Activated CD8-positive, alpha-beta memory T cell treated with anti-CD3 and anti-CD28 coated beads, Interleukin-2, amount 10 ng/mL, durations not matched to agents 7 days and 5 days (primary cell): ENCODE results near the gene RCBTB1. TPM values are rescaled to one million over a fixed set of nuclear protein-coding genes. Genes with fewer than 3 reads are reported as not detected.
"Not testable (repeated sequence)": the region's sequence is repeated elsewhere in the genome, so short reads cannot be mapped to it uniquely, and the experiment has no call there.

ENCODE experiments used
- ATAC-seq: fragments of 150-1000 bp; cut with Tn5 transposase; one replicate; pipeline ENCODE4 v1.10.0; 2021; ENCODE audit warnings: moderate library complexity
- CTCF ChIA-PET: fragments of 350-600 bp; sonication (Branson Sonifier 250); formaldehyde crosslinking; loops from one replicate; lab custom pipeline; 2021; ENCODE audit warnings: antibody characterized with exemption; lab: Charles Lee
- DNase-seq: peaks from one replicate; pipeline ENCODE4 v3.0.0-alpha.2; 2020
- H3K27ac Mint-ChIP-seq: one replicate; pipeline ENCODE4 v1.8.0; 2021; ENCODE audit warnings: mild to moderate bottlenecking, mixed read lengths
- H3K27me3 Mint-ChIP-seq: one replicate; pipeline ENCODE4 v1.8.0; 2021; ENCODE audit warnings: mixed read lengths
- H3K36me3 Mint-ChIP-seq: one replicate; pipeline ENCODE4 v1.8.0; 2021; ENCODE audit warnings: mild to moderate bottlenecking, mixed read lengths
- H3K4me1 Mint-ChIP-seq: one replicate; pipeline ENCODE4 v1.8.0; 2021; ENCODE audit warnings: mixed read lengths
- H3K4me3 Mint-ChIP-seq: one replicate; pipeline ENCODE4 v1.8.0; 2021; ENCODE audit warnings: mild to moderate bottlenecking, moderate library complexity, mixed read lengths
- H3K9me3 Mint-ChIP-seq: one replicate; pipeline ENCODE4 v1.8.0; 2022; ENCODE audit warnings: low read depth, mixed read lengths
- total RNA-seq, 2 experiments: library from RNA; stranded (reverse); gene quantifications; one replicate each; pipeline ENCODE4 v1.2.3, GENCODE V29; 2021

Gene RCBTB1
- total RNA-seq, 2 experiments from 2014 or later: 18.1 to 20.9 TPM

DNA sequence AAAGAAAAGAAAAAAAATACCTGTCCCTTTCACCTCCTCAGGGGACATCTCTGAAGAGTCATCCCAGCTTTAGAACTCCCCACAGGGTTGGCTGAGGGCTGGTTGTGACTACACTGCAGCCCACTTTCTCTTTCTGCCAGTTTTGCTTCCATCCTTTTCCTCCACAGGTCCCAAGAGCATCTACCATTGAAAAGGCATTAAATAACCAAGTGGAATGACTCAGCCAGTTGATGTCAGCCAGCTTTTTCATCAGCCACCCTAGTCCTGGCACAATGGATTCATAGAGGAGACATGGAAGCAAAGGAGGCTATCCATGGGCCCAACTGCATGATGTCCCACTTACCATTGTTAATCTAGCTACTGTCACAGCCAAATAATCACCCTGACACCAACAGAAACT is 9.2 kb upstream of the RCBTB1 start:
- no peak for DNase-seq
- no peak for ATAC-seq
- H3K36me3 Mint-ChIP-seq: no peaks in the 10 kb centered on the region
- H3K4me3 Mint-ChIP-seq: no peak overlapping the region
- no peak overlapping the region for H3K27ac Mint-ChIP-seq
- H3K9me3 Mint-ChIP-seq: no peaks in the 10 kb centered on the region
- no peaks in the 10 kb centered on the region for H3K4me1 Mint-ChIP-seq
- H3K27me3 Mint-ChIP-seq: peaks cover under 1% of the 10 kb centered on the region
- CTCF ChIA-PET: interaction anchor here (1.0 kb wide), 1 partner anchor 8 kb away, joined by 3 read pairs; no protein-coding TSS in a partner anchor

GRCh38 chr13:49593876-49594275 is 8.5 kb upstream of the RCBTB1 start:
- H3K4me1 Mint-ChIP-seq, H3K4me3 Mint-ChIP-seq, CTCF ChIA-PET, H3K27me3 Mint-ChIP-seq, H3K36me3 Mint-ChIP-seq, ATAC-seq, DNase-seq, H3K9me3 Mint-ChIP-seq, H3K27ac Mint-ChIP-seq: not testable (repeated sequence)

- not testable (repeated sequence) for H3K9me3 Mint-ChIP-seq, H3K27me3 Mint-ChIP-seq, DNase-seq, H3K4me3 Mint-ChIP-seq, H3K36me3 Mint-ChIP-seq, H3K4me1 Mint-ChIP-seq, ATAC-seq, H3K27ac Mint-ChIP-seq
- CTCF ChIA-PET: interaction anchor here (0.6 to 1.2 kb wide), 2 partner anchors 18 to 258 kb away, joined by 5 read pairs; no protein-coding TSS in a partner anchor
These were observed 5.4 kb upstream of the RCBTB1 start for GRCh38 chr13:49590714-49591113.

- H3K27ac Mint-ChIP-seq: no peak overlapping the region
- CTCF ChIA-PET: interaction anchor here (1.7 kb wide), 1 partner anchor 7 kb away, joined by 3 read pairs; no protein-coding TSS in a partner anchor
- H3K4me3 Mint-ChIP-seq: no peak overlapping the region
These were observed 2.0 kb upstream of the RCBTB1 start for GRCh38 chr13:49587311-49587847.

DNA sequence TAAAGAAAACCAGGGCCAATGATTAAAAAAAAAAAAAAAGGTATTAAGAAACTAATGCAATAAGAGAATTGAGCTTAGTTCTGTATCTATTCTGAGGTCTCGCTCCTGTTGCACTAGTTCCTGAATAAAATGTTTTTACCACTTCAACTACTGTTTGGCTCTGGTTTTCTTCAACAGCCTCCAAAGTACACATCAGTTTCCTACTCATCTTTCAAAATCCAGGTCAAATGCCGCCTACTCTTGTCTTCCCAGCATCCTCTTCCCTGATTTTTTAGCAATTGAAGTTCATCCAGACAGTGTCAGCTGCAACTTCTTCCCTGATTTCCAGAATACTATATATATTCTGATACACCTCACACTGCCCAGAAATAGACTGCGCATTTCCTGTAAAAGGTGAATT is 1.4 kb upstream of the RCBTB1 start:
- Mint-ChIP-seq H3K36me3 (peaks cover 4% of the 10 kb centered on the region), H3K4me3 (peak overlapping the region; percentile 87), H3K27me3 (peaks cover 2% of the 10 kb centered on the region), H3K9me3 (no peaks in the 10 kb centered on the region), H3K27ac (peak overlapping the region; percentile 44), H3K4me1 (peaks cover 24% of the 10 kb centered on the region)
- DNase-seq (no peak), ATAC-seq (no peak)
- CTCF ChIA-PET: interaction anchor here (0.9 to 1.7 kb wide), 2 partner anchors 8 to 17 kb away, joined by 3 to 4 read pairs; no protein-coding TSS in a partner anchor

More at GRCh38 chr13:49587311-49587847, 2.0 kb upstream of the RCBTB1 start:
- DNase-seq: no peak
- Mint-ChIP-seq H3K27me3 (peaks cover 2% of the 10 kb centered on the region), H3K9me3 (no peaks in the 10 kb centered on the region), H3K4me1 (peaks cover 24% of the 10 kb centered on the region), H3K36me3 (peaks cover 2% of the 10 kb centered on the region)
- no peak for ATAC-seq

DNA sequence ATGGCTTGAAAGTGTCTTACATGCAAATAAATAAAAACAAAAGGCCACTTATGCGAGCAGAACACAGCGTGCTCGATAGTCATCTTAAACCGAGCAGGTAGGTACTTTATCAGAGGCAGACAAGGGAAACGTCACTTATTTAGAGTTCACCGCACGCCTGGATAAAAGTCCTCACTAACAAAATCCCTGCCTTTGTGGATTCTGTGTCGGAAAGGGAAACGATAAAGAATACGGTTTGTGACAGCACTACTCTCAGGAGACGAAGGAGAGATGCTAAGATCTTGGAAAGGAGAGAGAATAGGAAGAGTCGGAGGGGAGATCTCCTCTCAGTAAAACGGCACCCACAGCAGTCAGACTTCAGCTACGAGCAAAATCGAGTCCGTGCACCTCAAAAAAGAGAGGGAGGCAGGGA is 581 bp downstream of the RCBTB1 start:
- H3K4me3 Mint-ChIP-seq: peak overlapping the region; percentile 87
- DNase-seq (no peak), ATAC-seq (no peak)
- peaks cover 8% of the 10 kb centered on the region for H3K36me3 Mint-ChIP-seq
- peaks cover 2% of the 10 kb centered on the region for H3K27me3 Mint-ChIP-seq
- no peaks in the 10 kb centered on the region for H3K9me3 Mint-ChIP-seq
- H3K4me1 Mint-ChIP-seq: peaks cover 26% of the 10 kb centered on the region
- H3K27ac Mint-ChIP-seq: peak overlapping the region; percentile 73
- CTCF ChIA-PET: interaction anchor here (0.9 to 2.1 kb wide), 3 partner anchors 15 to 91 kb away, joined by 3 to 14 read pairs (median 3); no protein-coding TSS in a partner anchor

DNA sequence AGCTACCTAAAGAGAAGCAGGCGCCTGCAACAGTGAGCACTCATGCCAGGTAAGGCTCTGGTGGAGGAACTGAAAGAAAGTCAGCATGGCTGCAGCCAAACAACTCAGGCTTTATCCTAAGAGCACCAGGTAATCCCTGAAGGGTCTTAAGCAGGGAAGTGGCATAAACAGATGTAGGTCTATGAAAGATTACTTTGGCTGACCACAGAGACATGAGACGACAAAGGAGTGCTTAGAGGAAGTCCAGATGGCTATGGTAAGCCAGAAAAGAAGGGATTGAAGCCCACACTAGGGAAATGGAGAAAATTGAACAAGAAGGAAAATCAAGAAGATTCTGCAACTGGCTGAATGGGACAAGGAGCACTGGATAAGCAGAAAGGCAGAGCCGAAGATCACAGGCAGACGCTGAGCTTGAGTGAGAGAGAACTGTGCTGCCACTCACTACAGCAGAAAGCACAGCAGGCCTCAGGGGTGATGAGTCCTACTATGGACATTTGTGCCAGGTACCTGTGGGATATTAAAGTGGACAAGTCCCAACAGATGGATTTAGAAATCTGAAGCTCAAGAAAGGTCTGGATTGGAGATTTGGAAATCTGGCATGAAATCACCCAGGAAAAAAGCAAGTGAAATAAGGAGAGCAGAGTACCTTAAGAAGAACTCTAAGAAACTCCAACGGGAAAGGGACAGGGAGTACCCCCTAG is 4.2 kb downstream of the RCBTB1 start:
- no peak overlapping the region for H3K4me3 Mint-ChIP-seq

GRCh38 chr13:49579501-49579900 is 5.9 kb downstream of the RCBTB1 start:
- H3K27ac Mint-ChIP-seq: no peak overlapping the region

More for the DNA sequence above, 4.2 kb downstream of the RCBTB1 start:
- DNase-seq (no peak), ATAC-seq (no peak)
- Mint-ChIP-seq H3K27ac (no peak overlapping the region), H3K27me3 (no peaks in the 10 kb centered on the region), H3K4me1 (peaks cover 19% of the 10 kb centered on the region), H3K9me3 (no peaks in the 10 kb centered on the region), H3K36me3 (peaks cover 17% of the 10 kb centered on the region)
- CTCF ChIA-PET: interaction anchor here (1.0 kb wide), 1 partner anchor 81 kb away, joined by 3 read pairs; no protein-coding TSS in a partner anchor

DNA sequence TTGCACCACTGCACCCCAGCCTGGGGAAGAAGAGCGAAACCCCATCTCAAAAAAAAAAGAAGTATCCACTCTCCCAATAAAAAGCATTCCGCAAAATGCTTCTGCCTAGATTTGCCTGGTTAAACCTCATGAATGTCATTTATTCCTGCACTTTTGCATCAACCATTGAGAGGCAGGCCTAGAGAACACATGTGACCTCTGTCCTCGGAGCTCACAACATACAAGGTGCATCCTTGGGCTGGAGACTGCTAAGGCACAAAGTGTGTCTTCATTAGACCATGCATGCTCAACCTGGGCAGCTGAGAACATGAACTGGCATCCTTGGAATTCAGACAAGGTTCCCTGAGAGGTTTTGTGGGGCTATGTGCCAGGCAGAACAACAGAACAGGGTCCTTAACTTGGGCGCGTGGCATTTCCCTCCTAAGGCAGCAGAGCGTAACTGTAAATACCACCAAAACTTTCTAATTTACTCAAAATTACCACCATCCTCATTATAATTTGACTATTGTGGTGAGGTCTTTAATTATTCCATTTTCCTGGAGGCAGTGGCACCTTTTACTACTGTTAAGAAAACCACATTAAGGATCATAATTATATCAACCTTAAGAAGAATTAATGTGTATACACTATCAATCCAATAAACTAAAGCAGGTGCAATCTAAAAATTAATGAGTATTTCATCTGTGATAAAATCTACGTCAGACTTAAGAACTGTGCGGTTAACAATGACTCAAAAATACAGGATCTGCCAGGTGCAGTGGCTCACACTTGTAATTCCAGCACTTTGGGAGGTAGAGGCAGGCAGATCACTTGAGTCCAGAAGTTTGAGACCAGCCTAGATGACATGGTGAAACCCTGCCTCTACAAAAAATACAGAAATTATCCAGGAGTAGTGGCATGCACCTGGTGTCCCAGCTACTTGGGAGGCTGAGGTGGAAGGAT is 13.8 kb downstream of the RCBTB1 start:
- Mint-ChIP-seq H3K27ac (no peak overlapping the region), H3K4me3 (no peak overlapping the region), H3K27me3 (no peaks in the 10 kb centered on the region), H3K36me3 (peaks cover 11% of the 10 kb centered on the region), H3K9me3 (no peaks in the 10 kb centered on the region), H3K4me1 (peaks cover 30% of the 10 kb centered on the region)
- CTCF ChIA-PET: no interaction called here
- DNase-seq (no peak), ATAC-seq (no peak)

More at GRCh38 chr13:49579501-49579900, 5.9 kb downstream of the RCBTB1 start:
- H3K36me3 Mint-ChIP-seq: peaks cover 21% of the 10 kb centered on the region
- H3K9me3 Mint-ChIP-seq: no peaks in the 10 kb centered on the region
- DNase-seq (no peak), ATAC-seq (no peak)
- CTCF ChIA-PET: interaction anchor here (0.6 kb wide), 1 partner anchor 870 kb away, joined by 3 read pairs; no protein-coding TSS in a partner anchor
- H3K4me3 Mint-ChIP-seq: no peak overlapping the region
- H3K4me1 Mint-ChIP-seq: peaks cover 13% of the 10 kb centered on the region
- no peaks in the 10 kb centered on the region for H3K27me3 Mint-ChIP-seq

- ATAC-seq (peak; percentile 68), DNase-seq (no peak)
- Mint-ChIP-seq H3K4me1 (peaks cover 30% of the 10 kb centered on the region), H3K4me3 (no peak overlapping the region), H3K27me3 (no peaks in the 10 kb centered on the region), H3K27ac (peak overlapping the region; percentile 65), H3K9me3 (no peaks in the 10 kb centered on the region), H3K36me3 (peaks cover 13% of the 10 kb centered on the region)
- CTCF ChIA-PET: interaction anchor here (0.6 to 1.4 kb wide), 6 partner anchors 10 to 1322 kb away, joined by 3 to 5 read pairs (median 3); partner anchors contain the start of gene RCBTB1
These were observed 15.2 kb downstream of the RCBTB1 start for GRCh38 chr13:49569993-49570689.

- CTCF ChIA-PET: no interaction called here
- Mint-ChIP-seq H3K27ac (no peak overlapping the region), H3K27me3 (no peaks in the 10 kb centered on the region), H3K4me3 (no peak overlapping the region), H3K9me3 (no peaks in the 10 kb centered on the region), H3K36me3 (peaks cover 18% of the 10 kb centered on the region), H3K4me1 (peaks cover 30% of the 10 kb centered on the region)
- DNase-seq (no peak), ATAC-seq (no peak)
These were observed 17.9 kb downstream of the RCBTB1 start for GRCh38 chr13:49567491-49567890.

GRCh38 chr13:49566461-49566860 is 18.9 kb downstream of the RCBTB1 start:
- H3K36me3 Mint-ChIP-seq: peaks cover 18% of the 10 kb centered on the region
- no peak overlapping the region for H3K27ac Mint-ChIP-seq
- H3K27me3 Mint-ChIP-seq: no peaks in the 10 kb centered on the region
- no peak for DNase-seq
- H3K9me3 Mint-ChIP-seq: no peaks in the 10 kb centered on the region
- no peak overlapping the region for H3K4me3 Mint-ChIP-seq
- CTCF ChIA-PET: no interaction called here
- ATAC-seq: no peak
- peaks cover 25% of the 10 kb centered on the region for H3K4me1 Mint-ChIP-seq
